Right lobe of liver (tissue), 6 donors: ENCODE measurements around the gene IRF2. TPM values are rescaled to one million over a fixed set of nuclear protein-coding genes. Genes with fewer than 3 reads are reported as not detected.

Experiments
- ATAC-seq, 4 donors: fragments of 200-7000 bp; cut with Tn5 transposase; one replicate each; pipeline ENCODE4 v1.9.1; 2020; ENCODE audit warnings: mild to moderate bottlenecking in 4 of 4, moderate library complexity in 4 of 4
- DNase-seq, 3 donors: peaks; one replicate each; pipeline ENCODE4 v3.0.0-alpha.2; 2020
- H3K27ac ChIP-seq, 3 donors: fragments of 200-600 bp; one replicate each; pipeline ENCODE4 v1.8.0; 2022
- H3K27me3 ChIP-seq, 2 donors: fragments of 200-600 bp; one replicate each; pipeline ENCODE4 v1.8.0; 2022
- H3K36me3 ChIP-seq, 4 donors: fragments of 200-600 bp; sonication (generic) in 1 of 4; one replicate each; pipeline versions ENCODE4 v1.5.1 to v1.8.0; 2017 to 2022; ENCODE audit warnings: control low read depth in 1 of 4
- H3K4me1 ChIP-seq, 4 donors: fragments of 200-600 bp; sonication (generic) in 1 of 4; one replicate each; pipeline versions ENCODE4 v1.5.1 to v1.8.0; 2017 to 2022; ENCODE audit warnings: control low read depth in 1 of 4
- H3K4me3 ChIP-seq, 3 donors: fragments of 200-600 bp; one replicate each; pipeline ENCODE4 v1.8.0; 2022
- H3K9me3 ChIP-seq, 4 donors: fragments of 200-600 bp; sonication (generic) in 1 of 4; one replicate each; pipeline versions ENCODE4 v1.5.1 to v1.8.0; 2017 to 2022; ENCODE audit warnings: control low read depth in 1 of 4
- CTCF ChIP-seq, 4 donors: fragments of 200-600 bp in 3 of 4; fragments of 450-650 bp in 1 of 4; IDR thresholded peaks; one replicate each; pipeline versions ENCODE4 v1.5.1 to v1.8.0; 2016 to 2022; ENCODE audit warnings: antibody characterized with exemption in 4 of 4, mild to moderate bottlenecking in 2 of 4
- POLR2A ChIP-seq: fragments of 450-650 bp; IDR thresholded peaks from one replicate; pipeline ENCODE4 v1.6.1; 2017; ENCODE audit warnings: antibody characterized with exemption, mild to moderate bottlenecking
- WGBS: methylation state at CpG from one replicate; pipeline ENCODE4 v1.1.6; 2018; ENCODE audit warnings: low coverage, low lambda C conversion rate; ENCODE audit not compliant: insufficient coverage; ENCODE audit errors: missing lambda C conversion rate; 5-methylcytosine and 5-hydroxymethylcytosine counted together
- intact Hi-C, 2 donors: fragments of 100-400 bp; cut with DNase I; formaldehyde crosslinking; loops; one replicate each; pipeline versions ENCODE4 v1.11.2 to v1.14.1; 2022
- total RNA-seq, 6 experiments: library from RNA; depleted of rRNA in 2 of 6; stranded (reverse); fragments of >200 nt in 2 of 6; fragmentation: NEBNext Ultra II Directional in 3 of 6; extraction: Animal tissue kit (Norgen Biotek cat#: 25700) in 3 of 6; gene quantifications; one replicate each; pipeline versions ENCODE4 v1.1.0 to v1.2.4, GENCODE V29; 2016 to 2023
- donor health status: DM: no; HTN: yes; CAD: no.
- donor health status: DM: no; HTN: no; CAD: no.
- donor health status: DM: no; HTN: no; CAD: no.
- donor health status: DM: no; HTN: yes; CAD: no.
- donor health status: DM: no; HTN: yes; CAD: no.

IRF2 gene
- total RNA-seq, 6 experiments from 2014 or later, result 16.9 to 29.0 (median 21.3) TPM

GRCh38 chr4:184399512-184399908, 74.8 kb downstream of the IRF2 start:
- 88% methylated on average over 1 of the region's 3 CpGs for WGBS
- Histone ChIP-seq H3K27me3 (no peaks in the 10 kb centered on the region), H3K9me3 (no peaks in the 10 kb centered on the region), H3K36me3 (peaks cover 0 to 51% (median 11%) of the 10 kb centered on the region in 4 donors), H3K4me1 (peaks cover 0 to 12% (median 0%) of the 10 kb centered on the region in 4 donors), H3K27ac (peak overlapping the region in 1 of 3 donors; percentile 58), H3K4me3 (no peak overlapping the region)
- intact Hi-C loops, result no loop called here
- TF ChIP-seq CTCF (IDR thresholded peaks at IDR 0.05), result no peak
- TF ChIP-seq POLR2A, result no peak
- DNase-seq, result no peak
- ATAC-seq, result no peak

GRCh38 chr4:184398741-184399511, 75.4 kb downstream of the IRF2 start:
- intact Hi-C loops, result no loop called here
- ATAC-seq, result peak in 1 of 4 donors; percentile 7
- no peak for DNase-seq
- peak overlapping the region in 1 of 3 donors; percentile 58 for H3K27ac ChIP-seq
- H3K4me3 ChIP-seq, result no peak overlapping the region
- no peak for TF ChIP-seq POLR2A
- no peak for TF ChIP-seq CTCF (IDR thresholded peaks at IDR 0.05)
- peaks cover 0 to 12% (median 0%) of the 10 kb centered on the region in 4 donors for H3K4me1 ChIP-seq
- H3K9me3 ChIP-seq, result no peaks in the 10 kb centered on the region
- H3K27me3 ChIP-seq, result no peaks in the 10 kb centered on the region
- peaks cover 0 to 51% (median 11%) of the 10 kb centered on the region in 4 donors for H3K36me3 ChIP-seq
- WGBS, result 95% methylated on average over 3 of the region's 24 CpGs

- intact Hi-C loops, result no loop called here
- Histone ChIP-seq H3K4me1 (peaks cover 0 to 12% (median 1%) of the 10 kb centered on the region in 4 donors), H3K27ac (no peak overlapping the region), H3K36me3 (peaks cover 0 to 58% (median 12%) of the 10 kb centered on the region in 4 donors), H3K9me3 (no peaks in the 10 kb centered on the region), H3K27me3 (no peaks in the 10 kb centered on the region), H3K4me3 (no peak overlapping the region)
- DNase-seq (peak in 1 of 3 donors; percentile 39), ATAC-seq (peak in 2 of 4 donors; percentile 17 to 44)
- WGBS, result 62% methylated on average over 5 of the region's 6 CpGs
- TF ChIP-seq POLR2A (no peak), CTCF (IDR thresholded peaks at IDR 0.05) (no peak)
Observed at GRCh38 chr4:184397516-184398163, 76.7 kb downstream of the IRF2 start.

- Histone ChIP-seq H3K36me3 (peaks cover 0 to 63% (median 14%) of the 10 kb centered on the region in 4 donors), H3K4me1 (peaks cover 0 to 12% (median 1%) of the 10 kb centered on the region in 4 donors), H3K9me3 (no peaks in the 10 kb centered on the region), H3K4me3 (no peak overlapping the region), H3K27me3 (no peaks in the 10 kb centered on the region), H3K27ac (no peak overlapping the region)
- intact Hi-C loops, result no loop called here
- DNase-seq (peak in 1 of 3 donors; percentile 14), ATAC-seq (no peak)
- 79% methylated on average over 15 of the region's 15 CpGs for WGBS
- TF ChIP-seq POLR2A (no peak), CTCF (IDR thresholded peaks at IDR 0.05) (no peak)
Observed at GRCh38 chr4:184396570-184397515, 77.5 kb downstream of the IRF2 start.
